Mesodermal cell (in vitro differentiated cells): ENCODE data around the gene ZCCHC14.

Experiments used
- H3K27ac ChIP-seq: 2 replicates; pipeline ENCODE4 v1.7.0; 2013; ENCODE audit warnings: mild to moderate bottlenecking, low read depth, low read length, moderate library complexity; ENCODE audit not compliant: severe bottlenecking
- H3K36me3 ChIP-seq: 2 replicates; pipeline ENCODE4 v1.7.1; 2013; ENCODE audit warnings: mild to moderate bottlenecking, low read length, moderate library complexity; ENCODE audit not compliant: control insufficient read depth, insufficient read depth
- H3K4me1 ChIP-seq: one replicate; pipeline ENCODE4 v1.7.1; 2013; ENCODE audit warnings: mild to moderate bottlenecking, low read length; ENCODE audit not compliant: insufficient read depth, control insufficient read depth, poor library complexity, severe bottlenecking
- H3K4me3 ChIP-seq: 2 replicates; pipeline ENCODE4 v1.7.0; 2013; ENCODE audit warnings: low read length, control low read depth, mild to moderate bottlenecking; ENCODE audit not compliant: insufficient read depth, poor library complexity, severe bottlenecking; ENCODE audit errors: extremely low read depth
- H3K9me3 ChIP-seq: 2 replicates; pipeline ENCODE4 v1.7.1; 2013; ENCODE audit warnings: mild to moderate bottlenecking, low read length, moderate library complexity; ENCODE audit not compliant: control insufficient read depth
- WGBS, 2 experiments: methylation state at CpG; one replicate each; pipeline ENCODE4 v1.1.5; 2013; ENCODE audit warnings: missing lambda C conversion rate in 2 of 2; ENCODE audit not compliant: insufficient coverage in 2 of 2; 5-methylcytosine and 5-hydroxymethylcytosine counted together

Gene ZCCHC14

DNA sequence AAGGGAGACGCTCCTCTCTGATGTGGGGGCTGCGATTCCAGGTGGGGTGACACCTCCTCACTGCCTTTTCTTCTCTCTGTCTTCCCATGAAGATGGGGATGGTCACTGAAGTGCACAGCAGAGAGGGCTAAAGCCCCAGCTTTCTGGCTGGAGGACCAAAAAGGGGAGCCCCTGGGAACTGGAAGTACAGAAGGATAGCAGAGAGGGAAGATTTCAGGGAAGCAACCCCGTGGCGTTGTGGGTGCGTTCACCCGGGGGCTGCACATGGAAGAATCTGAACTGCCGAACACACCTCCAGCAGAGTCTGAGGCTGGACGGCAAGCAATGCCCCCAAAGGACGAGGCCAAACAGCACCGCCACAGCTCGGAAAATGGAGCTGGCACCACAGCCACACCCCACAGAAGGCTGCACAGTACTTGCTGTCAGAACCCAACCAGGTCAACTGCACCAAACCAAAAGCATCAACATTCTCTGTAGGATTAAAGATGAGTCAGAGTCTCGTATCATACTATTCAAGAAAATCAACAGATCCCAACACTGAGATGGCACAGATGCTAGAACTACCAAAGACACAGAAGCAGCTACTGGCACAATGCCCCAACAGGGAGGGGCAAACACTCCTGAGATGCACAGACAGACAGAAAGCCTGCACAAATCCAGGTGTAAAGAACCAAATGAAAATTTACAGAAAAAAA lies 50.8 kb downstream of the ZCCHC14 start:
- 94 to 96% methylated on average over 8 to 10 of the region's 12 CpGs for WGBS, 2 experiments
- Histone ChIP-seq H3K9me3 (no peaks in the 10 kb centered on the region), H3K4me1 (no peaks in the 10 kb centered on the region), H3K36me3 (peaks cover 45% of the 10 kb centered on the region), H3K27ac (no peak overlapping the region), H3K4me3 (no peak overlapping the region)

DNA sequence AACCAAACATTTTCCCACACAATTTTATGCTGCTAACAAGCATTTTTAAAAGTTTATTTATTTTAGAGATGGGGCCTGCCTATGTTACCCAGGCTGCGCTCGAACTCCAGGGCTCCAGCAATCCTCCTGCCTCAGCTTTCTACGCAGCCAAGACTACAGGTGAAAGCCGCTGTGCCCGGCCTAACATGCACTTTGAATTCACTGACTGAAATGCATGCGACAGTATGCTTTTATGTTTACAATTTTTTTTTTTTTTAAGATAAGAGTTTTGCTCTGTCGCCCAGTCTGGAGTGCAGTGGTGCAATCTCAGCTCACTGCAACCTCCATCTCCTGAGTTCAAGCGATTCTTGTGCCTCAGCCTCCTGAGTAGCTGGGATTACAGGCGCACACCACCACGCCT lies 52.9 kb downstream of the ZCCHC14 start:
- Histone ChIP-seq H3K4me1 (peaks cover 15% of the 10 kb centered on the region), H3K9me3 (no peaks in the 10 kb centered on the region), H3K36me3 (peaks cover 26% of the 10 kb centered on the region), H3K4me3 (no peak overlapping the region), H3K27ac (no peak overlapping the region)
- 94 to 100% methylated on average over 7 to 8 of the region's 10 CpGs for WGBS, 2 experiments

DNA sequence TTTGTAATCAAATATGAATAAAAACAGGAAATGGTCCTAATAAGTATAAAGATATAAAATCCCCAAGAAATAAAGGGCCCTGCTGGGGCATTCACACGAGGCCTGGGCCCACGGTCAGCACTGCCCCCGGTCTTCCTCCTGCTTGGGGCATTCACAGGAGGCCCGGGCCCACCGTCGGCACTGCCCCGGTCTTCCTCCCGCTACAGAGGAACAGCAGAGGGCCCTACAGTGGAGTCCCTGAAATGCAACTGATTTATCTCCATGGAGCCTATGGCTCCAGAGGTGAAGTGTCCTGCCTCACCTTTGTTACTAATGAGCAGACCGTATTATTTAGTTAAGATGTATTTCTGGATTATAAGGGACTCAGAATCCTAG lies 54.2 kb downstream of the ZCCHC14 start:
- H3K9me3 ChIP-seq = no peaks in the 10 kb centered on the region
- no peak overlapping the region for H3K27ac ChIP-seq
- WGBS, 2 experiments = 88 to 94% methylated on average over 5 to 8 of the region's 9 CpGs
- H3K36me3 ChIP-seq = peaks cover 13% of the 10 kb centered on the region
- peaks cover 15% of the 10 kb centered on the region for H3K4me1 ChIP-seq
- H3K4me3 ChIP-seq = no peak overlapping the region

DNA sequence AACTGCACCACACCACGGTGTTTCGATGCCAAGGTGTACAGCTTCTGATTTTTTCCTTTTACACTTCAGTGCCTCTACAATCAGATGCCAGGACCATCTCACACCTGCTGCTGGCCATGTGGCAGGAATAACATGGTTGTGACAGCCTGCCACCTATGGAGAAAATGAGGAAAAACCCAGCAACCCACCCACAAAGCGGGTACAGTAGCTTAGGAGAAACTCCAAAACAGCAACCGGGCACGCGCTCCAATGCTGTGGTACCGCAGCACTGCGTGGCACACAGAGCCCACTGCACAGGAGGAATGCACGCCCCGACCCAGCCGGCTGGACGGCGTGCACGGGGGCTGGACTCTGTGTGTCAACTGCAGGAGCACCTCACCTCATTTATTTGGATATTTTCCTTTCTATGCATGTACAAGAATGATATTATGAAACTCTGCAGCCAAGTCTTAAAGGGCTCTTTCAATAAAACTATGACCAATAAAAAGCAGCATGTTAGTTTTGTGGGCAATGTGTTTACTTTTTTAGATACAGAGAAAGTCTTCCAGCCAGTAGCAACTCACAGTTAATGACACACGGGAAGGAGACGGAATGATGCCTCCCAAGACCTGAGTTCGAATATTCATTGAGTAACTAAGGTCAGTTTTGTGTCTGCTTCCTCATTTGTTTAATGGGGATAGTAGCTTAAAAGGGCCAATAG lies 54.8 kb downstream of the ZCCHC14 start:
- Histone ChIP-seq H3K4me1 (peaks cover 15% of the 10 kb centered on the region), H3K9me3 (no peaks in the 10 kb centered on the region), H3K27ac (no peak overlapping the region), H3K36me3 (peaks cover 8% of the 10 kb centered on the region), H3K4me3 (no peak overlapping the region)
- WGBS, 2 experiments = 95 to 98% methylated on average over 12 of the region's 17 CpGs

DNA sequence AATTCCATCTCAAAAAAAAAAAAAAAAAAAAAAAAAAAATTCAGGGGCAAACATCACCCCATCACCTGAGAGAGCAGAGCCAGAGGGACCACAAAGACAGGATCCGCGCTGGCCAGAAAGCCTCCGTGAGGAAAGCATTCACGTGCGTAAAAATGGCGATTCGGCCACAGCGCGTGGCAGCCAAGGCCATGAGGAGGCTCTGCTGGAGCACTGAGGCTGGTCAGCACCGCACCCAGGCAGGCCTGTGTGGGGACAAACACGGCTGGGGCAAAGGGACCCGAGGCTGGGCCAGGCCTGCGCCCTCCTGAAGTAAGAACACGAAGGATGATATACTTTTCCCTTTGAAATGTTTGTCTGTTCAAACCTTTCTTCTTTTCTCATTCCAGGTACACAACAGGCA lies 55.5 kb downstream of the ZCCHC14 start:
- Histone ChIP-seq H3K9me3 (no peaks in the 10 kb centered on the region), H3K36me3 (peaks cover 7% of the 10 kb centered on the region), H3K4me3 (no peak overlapping the region), H3K4me1 (peaks cover 15% of the 10 kb centered on the region), H3K27ac (no peak overlapping the region)
- 95 to 98% methylated on average over 14 of the region's 14 CpGs for WGBS, 2 experiments

DNA sequence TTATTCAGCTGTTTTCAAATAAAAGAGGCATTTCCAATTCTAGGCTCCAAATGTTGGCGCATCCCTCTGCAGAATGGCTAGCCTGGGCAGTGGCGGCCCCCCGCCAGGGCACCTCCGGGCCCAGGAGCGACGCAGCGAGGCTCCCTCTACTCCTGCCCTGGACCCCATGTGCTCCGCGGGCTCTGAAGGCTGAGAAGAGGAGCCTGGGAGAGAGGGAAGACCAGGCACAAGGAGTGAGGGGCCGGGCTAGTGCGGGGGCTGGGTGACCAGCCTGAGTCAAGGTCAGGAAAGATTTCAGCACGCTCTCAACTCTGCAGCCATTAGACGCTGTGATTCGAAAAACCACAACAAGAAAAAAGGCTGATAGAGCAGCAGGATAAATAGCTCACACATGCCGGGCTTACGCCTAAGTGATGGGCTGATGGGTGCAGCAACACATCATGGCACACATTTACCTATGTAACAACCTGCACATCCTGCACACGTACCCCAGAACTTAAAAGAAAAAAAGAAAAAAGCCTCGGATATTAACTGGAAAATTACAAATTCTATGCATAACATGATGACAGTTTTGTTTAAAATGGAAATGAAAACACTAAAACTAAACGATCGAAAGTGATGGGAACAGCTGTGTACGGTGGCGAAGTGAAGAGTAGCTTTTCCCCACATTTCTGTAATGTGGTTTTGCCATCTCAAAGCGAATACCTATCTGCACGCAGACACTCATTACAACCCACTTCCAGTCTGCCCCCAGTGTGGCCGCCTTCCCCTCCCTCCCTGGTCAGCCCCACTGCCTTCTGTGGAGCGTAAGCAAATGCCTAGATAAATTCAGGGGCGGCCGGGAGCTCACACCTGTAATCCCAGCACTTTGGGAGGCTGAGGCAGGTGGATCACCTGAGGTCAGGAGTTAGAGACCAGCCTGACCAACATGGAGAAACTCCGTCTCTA lies 56.3 kb downstream of the ZCCHC14 start:
- Histone ChIP-seq H3K36me3 (peaks cover 7% of the 10 kb centered on the region), H3K4me1 (peaks cover 19% of the 10 kb centered on the region), H3K4me3 (no peak overlapping the region), H3K27ac (peak overlapping the region; percentile 33), H3K9me3 (no peaks in the 10 kb centered on the region)
- 74 to 80% methylated on average over 12 to 22 of the region's 29 CpGs for WGBS, 2 experiments

DNA sequence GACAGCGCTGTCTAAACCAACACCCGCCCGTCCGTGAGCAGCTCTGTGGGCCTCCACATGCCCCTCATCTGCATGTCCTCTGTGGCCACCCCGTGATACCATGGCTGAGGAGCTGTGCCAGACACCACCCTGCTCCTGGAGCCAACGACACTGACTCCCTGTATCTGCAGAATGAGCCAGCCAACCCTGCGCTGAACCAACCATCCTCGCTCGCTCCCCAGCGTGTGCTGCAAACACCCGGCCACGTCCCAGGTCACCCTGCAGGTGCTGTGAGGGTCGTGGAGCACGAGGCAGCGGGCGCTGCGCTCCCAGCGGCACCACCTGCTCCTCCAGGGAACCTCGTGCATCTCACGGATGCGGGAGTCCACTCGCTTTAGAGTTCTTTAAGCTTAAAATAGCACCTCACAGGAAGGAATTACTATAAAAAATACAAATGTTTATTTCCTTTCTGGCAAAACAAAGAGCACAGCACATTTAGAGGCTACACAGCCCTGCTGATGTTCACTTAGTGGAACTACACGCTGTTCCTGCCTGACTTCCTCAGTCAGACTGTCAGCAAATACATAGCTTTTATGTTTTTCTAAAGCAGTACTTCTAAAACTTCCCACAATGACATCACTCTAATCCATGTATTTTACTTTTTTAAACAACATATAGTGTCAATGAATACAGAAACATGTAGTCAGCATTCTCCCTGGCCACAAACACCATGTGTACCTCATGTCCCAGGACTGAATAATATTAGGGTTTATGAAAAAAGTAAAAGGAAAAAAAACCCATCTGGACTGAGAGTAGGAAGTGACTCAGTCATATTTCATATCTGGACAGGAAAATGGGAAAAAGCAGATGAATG lies 57.2 kb downstream of the ZCCHC14 start:
- peaks cover 10% of the 10 kb centered on the region for H3K36me3 ChIP-seq
- no peak overlapping the region for H3K4me3 ChIP-seq
- peak overlapping the region; percentile 6 for H3K27ac ChIP-seq
- no peaks in the 10 kb centered on the region for H3K9me3 ChIP-seq
- WGBS, 2 experiments = 97 to 100% methylated on average over 13 to 21 of the region's 23 CpGs
- peaks cover 19% of the 10 kb centered on the region for H3K4me1 ChIP-seq

DNA sequence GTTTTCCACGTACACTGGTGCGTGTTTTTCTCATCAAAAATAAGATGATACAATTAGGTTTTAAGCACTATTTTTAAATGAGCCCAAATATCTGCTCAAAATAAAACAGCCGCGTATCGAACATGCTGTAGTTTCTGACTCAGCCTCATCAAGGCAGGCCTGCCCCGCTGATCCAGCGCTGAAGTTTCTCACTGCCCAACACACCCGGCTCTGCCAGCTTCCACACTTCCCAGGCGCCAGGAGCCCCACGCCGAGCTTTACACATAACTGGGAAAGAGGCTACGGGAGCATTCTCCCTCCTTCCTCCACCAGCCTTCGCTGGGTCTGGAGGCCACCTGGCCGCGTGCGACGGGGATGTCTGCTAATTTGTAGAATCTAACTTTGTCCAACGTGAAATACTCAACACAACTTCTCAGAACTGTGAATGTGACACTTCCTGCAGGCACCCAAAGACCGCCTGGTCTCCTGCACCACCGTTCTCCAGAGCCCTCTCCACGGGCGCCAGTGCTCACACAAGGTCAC lies 58.6 kb downstream of the ZCCHC14 start:
- no peak overlapping the region for H3K4me3 ChIP-seq
- H3K9me3 ChIP-seq = no peaks in the 10 kb centered on the region
- 95 to 97% methylated on average over 17 to 21 of the region's 22 CpGs for WGBS, 2 experiments
- peaks cover 19% of the 10 kb centered on the region for H3K4me1 ChIP-seq
- no peak overlapping the region for H3K27ac ChIP-seq
- peaks cover 21% of the 10 kb centered on the region for H3K36me3 ChIP-seq

DNA sequence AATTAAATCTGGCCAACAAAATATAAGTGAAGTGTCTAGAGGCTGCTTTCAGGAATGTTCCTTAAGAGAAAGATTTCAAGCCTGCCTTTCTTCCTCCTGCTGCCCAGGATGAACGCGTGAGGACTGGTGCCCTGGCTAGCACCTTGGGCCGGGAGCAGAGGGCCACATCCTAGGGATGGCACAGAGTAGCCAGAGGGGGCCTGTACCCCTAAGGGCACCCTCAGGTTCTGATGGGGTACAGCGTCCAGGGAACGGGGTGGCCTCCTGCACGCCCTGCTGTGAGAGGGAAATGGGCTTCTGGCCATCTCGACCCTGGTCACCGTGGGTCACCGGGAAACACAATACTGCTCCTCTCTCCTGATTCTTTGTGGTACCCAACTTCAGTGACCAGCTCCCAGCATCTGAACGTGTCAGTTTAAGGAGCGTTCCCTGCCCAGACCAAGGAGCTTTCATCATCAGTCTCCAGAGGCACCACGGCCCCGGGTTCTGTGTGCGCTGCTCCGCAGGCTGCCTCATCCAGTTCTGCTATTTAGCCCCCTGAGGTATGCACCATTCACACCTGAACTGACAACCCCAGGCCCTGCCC lies 60.4 kb downstream of the ZCCHC14 start:
- peaks cover 36% of the 10 kb centered on the region for H3K36me3 ChIP-seq
- peak overlapping the region; percentile 45 for H3K27ac ChIP-seq
- H3K9me3 ChIP-seq = no peaks in the 10 kb centered on the region
- H3K4me1 ChIP-seq = peaks cover 19% of the 10 kb centered on the region
- WGBS, 2 experiments = 94 to 95% methylated on average over 13 of the region's 15 CpGs
- no peak overlapping the region for H3K4me3 ChIP-seq
